GM12878 (cell line): ENCODE data around the gene ARHGEF1. TPM values are rescaled to one million over a fixed set of nuclear protein-coding genes. Genes with fewer than 3 reads are reported as not detected.

Experiments used
- BMI1 ChIP-seq: fragments of 450-650 bp; IDR thresholded peaks from 2 replicates; pipeline ENCODE4 v1.6.1; 2016; ENCODE audit warnings: mild to moderate bottlenecking, moderate library complexity, borderline replicate concordance
- CEBPB ChIP-seq, 2 experiments: fragments of 150-350 bp in 1 of 2; IDR thresholded peaks; 2 replicates each; pipeline ENCODE4 v1.6.1; 2012 to 2014; ENCODE audit warnings: low read depth in 2 of 2, low read length in 2 of 2, borderline replicate concordance in 1 of 2, inconsistent platforms in 1 of 2
- CHD2 ChIP-seq: IDR thresholded peaks from 2 replicates; pipeline ENCODE4 v1.6.1; 2011; ENCODE audit warnings: low read depth, low read length, improper control_type of control experiment, borderline replicate concordance
- CHD4 ChIP-seq: fragments of 200-600 bp; sonication (generic); IDR thresholded peaks from 2 replicates; pipeline ENCODE4 v1.6.1; 2016; ENCODE audit warnings: mild to moderate bottlenecking
- CREB1 ChIP-seq: IDR thresholded peaks from 2 replicates; pipeline ENCODE4 v1.6.1; 2012; ENCODE audit warnings: low read depth, mild to moderate bottlenecking, inconsistent platforms
- EP300 ChIP-seq, 2 experiments: fragments of 150-350 bp in 1 of 2; IDR thresholded peaks; 2 replicates each; pipeline ENCODE4 v1.6.1; 2011 to 2012; ENCODE audit warnings: low read depth in 2 of 2, low read length in 2 of 2, borderline replicate concordance in 1 of 2, improper control_type of control experiment in 1 of 2, inconsistent platforms in 1 of 2; ENCODE audit not compliant: control insufficient read depth in 1 of 2
- ESRRA ChIP-seq: IDR thresholded peaks from 2 replicates; pipeline ENCODE4 v1.6.1; 2012; ENCODE audit warnings: mild to moderate bottlenecking, low read length, improper control_type of control experiment
- EZH2 ChIP-seq: IDR thresholded peaks from 2 replicates; pipeline ENCODE4 v1.6.1; 2012; ENCODE audit warnings: low read depth, mild to moderate bottlenecking, control low read depth, inconsistent platforms, low read length, borderline replicate concordance; ENCODE audit not compliant: control insufficient read depth
- FOXK2 ChIP-seq: fragments of 450-650 bp; IDR thresholded peaks from 2 replicates; pipeline ENCODE4 v1.6.1; 2017; ENCODE audit warnings: mild to moderate bottlenecking, moderate library complexity
- GATAD2B ChIP-seq: fragments of 450-650 bp; conservative IDR thresholded peaks from 2 replicates; pipeline ENCODE4 v1.6.1; 2017; ENCODE audit warnings: low read depth, mild to moderate bottlenecking, moderate library complexity
- HDAC6 ChIP-seq: fragments of 200-600 bp; sonication (generic); IDR thresholded peaks from one replicate; pipeline ENCODE4 v1.8.0; 2017; ENCODE audit warnings: antibody characterized with exemption; ENCODE audit not compliant: unreplicated experiment
- HDGF ChIP-seq: fragments of 450-650 bp; IDR thresholded peaks from 2 replicates; pipeline ENCODE4 v1.6.1; 2016; ENCODE audit warnings: antibody characterized with exemption
- IRF4 ChIP-seq: IDR thresholded peaks from 2 replicates; pipeline ENCODE4 v1.6.1; 2011; ENCODE audit warnings: low read depth, low read length
- JUNB ChIP-seq: IDR thresholded peaks from 2 replicates; pipeline ENCODE4 v1.6.1; 2016; ENCODE audit warnings: antibody characterized with exemption, mild to moderate bottlenecking
- KDM1A ChIP-seq: fragments of 200-600 bp; sonication (generic); IDR thresholded peaks from 2 replicates; pipeline ENCODE4 v1.6.1; 2016; ENCODE audit warnings: borderline replicate concordance
- MEF2A ChIP-seq: IDR thresholded peaks from 2 replicates; pipeline ENCODE4 v1.6.1; 2011; ENCODE audit warnings: low read depth, mild to moderate bottlenecking, low read length, moderate library complexity; ENCODE audit not compliant: insufficient read depth
- MXI1 ChIP-seq: fragments of 150-350 bp; IDR thresholded peaks from 2 replicates; pipeline ENCODE4 v1.6.1; 2011; ENCODE audit warnings: low read depth, mild to moderate bottlenecking, inconsistent platforms, low read length, improper control_type of control experiment
- NRF1 ChIP-seq: conservative IDR thresholded peaks from 2 replicates; pipeline ENCODE4 v1.6.1; 2011; ENCODE audit warnings: mild to moderate bottlenecking, low read depth, low read length, improper control_type of control experiment
- PML ChIP-seq: IDR thresholded peaks from 2 replicates; pipeline ENCODE4 v1.6.1; 2012; ENCODE audit warnings: low read length, inconsistent platforms
- POLR2AphosphoS5 ChIP-seq: IDR thresholded peaks from 2 replicates; pipeline ENCODE4 v1.6.1; 2011; ENCODE audit warnings: mild to moderate bottlenecking, low read length, inconsistent platforms
- RFX5 ChIP-seq: IDR thresholded peaks from 2 replicates; pipeline ENCODE4 v1.6.1; 2011; ENCODE audit warnings: low read depth, low read length, improper control_type of control experiment
- TCF3 ChIP-seq: IDR thresholded peaks from 2 replicates; pipeline ENCODE4 v1.6.1; 2012; ENCODE audit warnings: low read depth, mild to moderate bottlenecking, low read length, borderline replicate concordance; ENCODE audit not compliant: insufficient read depth
- ZNF217 ChIP-seq: fragments of 450-650 bp; IDR thresholded peaks from 2 replicates; pipeline ENCODE4 v1.6.1; 2017; ENCODE audit warnings: antibody characterized with exemption, mild to moderate bottlenecking
- ZNF274 ChIP-seq: IDR thresholded peaks from one replicate; pipeline ENCODE4 v1.8.0; 2011; ENCODE audit not compliant: insufficient read length, insufficient read depth
- polyA plus RNA-seq, 11 experiments: library from polyadenylated mRNA; depleted of rRNA in 4 of 11; unstranded in 6 of 11; stranded (reverse) in 5 of 11; fragments of >200 nt; fragmentation: Nextera tagmentation in 4 of 11; fragmentation: Illumina TruSeq in 1 of 11; extraction: Ambion mirVana in 4 of 11; extraction: Trizol in 1 of 11; gene quantifications; 1 replicate in 1 of 11; 2 replicates in 10 of 11; pipeline versions ENCODE4 v1.2.1 to v1.2.3, GENCODE V29; 2011 to 2016; ENCODE audit warnings: inconsistent platforms in 2 of 11, missing spikeins in 2 of 11, low read depth in 1 of 11
- total RNA-seq, 4 experiments: library from RNA; depleted of rRNA in 3 of 4; stranded (reverse); fragments of >200 nt in 3 of 4; fragmentation: Illumina TruSeq in 1 of 4; extraction: Trizol in 1 of 4; gene quantifications; 2 replicates each; pipeline versions ENCODE4 v1.2.1 to v1.2.3, GENCODE V29; 2013 to 2021
- TF ChIP-seq, protein P1 (sequence below): fragments of 450-650 bp; conservative IDR thresholded peaks from 2 replicates; pipeline ENCODE4 v1.6.1; 2017; ENCODE audit warnings: mild to moderate bottlenecking, moderate library complexity
- TF ChIP-seq, protein P2 (sequence below), 3 experiments: IDR thresholded peaks in 2 of 3; conservative IDR thresholded peaks in 1 of 3; 2 replicates each; pipeline ENCODE4 v1.5.1; 2011; ENCODE audit warnings: low read depth in 3 of 3, low read length in 3 of 3, mild to moderate bottlenecking in 3 of 3, control low read depth in 2 of 3, moderate library complexity in 2 of 3, inconsistent platforms in 1 of 3, mixed read lengths in 1 of 3; ENCODE audit not compliant: control insufficient read depth in 2 of 3, insufficient read depth in 1 of 3; ENCODE audit errors: extremely low read depth in 1 of 3

ARHGEF1 gene
- total and polyA plus RNA-seq, 10 of the 15 experiments (the other 5 are each of a cell fraction or from before 2014, with no cell fraction given) = 1.2 to 207 (median 53.9) TPM

DNA sequence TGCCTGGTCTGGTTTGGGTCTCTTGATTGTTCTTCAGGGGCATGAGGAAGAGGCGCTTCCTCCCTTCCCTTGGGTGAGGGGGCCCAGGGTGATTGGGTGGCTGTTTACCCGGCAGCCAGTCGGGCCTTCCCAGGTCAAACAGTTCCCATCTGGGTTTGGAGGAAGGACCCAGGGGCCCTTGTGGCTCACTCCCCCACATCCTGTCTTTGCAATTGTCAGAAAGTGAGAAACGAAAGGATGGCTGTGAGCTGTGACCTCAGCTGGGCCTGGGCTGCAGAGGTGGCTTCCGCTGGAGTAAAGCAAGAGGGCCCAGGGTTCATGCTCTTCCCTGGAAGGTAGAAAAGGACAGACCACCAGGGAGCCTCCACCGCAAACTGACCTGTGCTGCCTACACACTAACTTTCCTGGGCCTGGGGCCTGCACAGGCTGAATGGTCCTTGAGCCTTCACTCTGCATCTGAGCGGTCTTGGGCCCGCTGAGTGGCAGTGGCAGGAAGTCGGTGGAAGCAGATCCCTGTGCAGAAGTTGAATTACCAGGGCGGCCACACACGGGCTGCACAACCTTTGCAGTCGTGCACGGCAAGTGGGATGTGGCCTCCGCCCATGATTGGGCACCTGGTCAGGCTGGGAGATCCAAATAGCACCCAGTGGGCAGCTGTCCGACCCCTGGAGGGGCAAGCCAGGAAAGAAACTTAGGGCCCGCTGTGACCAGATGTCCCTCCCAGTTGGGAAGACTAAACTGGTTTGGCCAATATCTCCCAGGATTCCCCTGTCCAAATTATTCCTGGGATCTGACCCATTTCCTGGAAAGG is 11.2 kb upstream of the ARHGEF1 start (continued):
- TF ChIP-seq, protein P1, sequence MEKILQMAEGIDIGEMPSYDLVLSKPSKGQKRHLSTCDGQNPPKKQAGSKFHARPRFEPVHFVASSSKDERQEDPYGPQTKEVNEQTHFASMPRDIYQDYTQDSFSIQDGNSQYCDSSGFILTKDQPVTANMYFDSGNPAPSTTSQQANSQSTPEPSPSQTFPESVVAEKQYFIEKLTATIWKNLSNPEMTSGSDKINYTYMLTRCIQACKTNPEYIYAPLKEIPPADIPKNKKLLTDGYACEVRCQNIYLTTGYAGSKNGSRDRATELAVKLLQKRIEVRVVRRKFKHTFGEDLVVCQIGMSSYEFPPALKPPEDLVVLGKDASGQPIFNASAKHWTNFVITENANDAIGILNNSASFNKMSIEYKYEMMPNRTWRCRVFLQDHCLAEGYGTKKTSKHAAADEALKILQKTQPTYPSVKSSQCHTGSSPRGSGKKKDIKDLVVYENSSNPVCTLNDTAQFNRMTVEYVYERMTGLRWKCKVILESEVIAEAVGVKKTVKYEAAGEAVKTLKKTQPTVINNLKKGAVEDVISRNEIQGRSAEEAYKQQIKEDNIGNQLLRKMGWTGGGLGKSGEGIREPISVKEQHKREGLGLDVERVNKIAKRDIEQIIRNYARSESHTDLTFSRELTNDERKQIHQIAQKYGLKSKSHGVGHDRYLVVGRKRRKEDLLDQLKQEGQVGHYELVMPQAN = no peak
- TF ChIP-seq BMI1 = no peak
- peak; percentile 80 for TF ChIP-seq EP300 (IDR thresholded peaks at IDR 0.05; ENCODE audit: borderline replicate concordance in 1 of 2, control insufficient read depth in 1 of 2, low read depth in 2 of 2, low read length in 2 of 2)
- TF ChIP-seq HDGF = peak; percentile 81
- TF ChIP-seq CHD2 = peak; percentile 75
- peak; percentile 82; the same call in 1 of the 2 replicates for TF ChIP-seq POLR2AphosphoS5
- TF ChIP-seq IRF4 = peak; percentile 38; the same call in 1 of the 2 replicates
- no peak for TF ChIP-seq ZNF217
- TF ChIP-seq TCF3 = peak; percentile 71; the same call in 1 of the 2 replicates
- TF ChIP-seq PML = no peak; the same call in 1 of the 2 replicates
- TF ChIP-seq CHD4 = no peak
- no peak for TF ChIP-seq MEF2A
- TF ChIP-seq ESRRA = no peak
- TF ChIP-seq NRF1 = no peak
- no peak for TF ChIP-seq HDAC6
- no peak for TF ChIP-seq ZNF274
- TF ChIP-seq CEBPB (IDR thresholded peaks at IDR 0.05; ENCODE audit: borderline replicate concordance in 1 of 2, low read depth in 2 of 2, low read length in 2 of 2) = no peak
- TF ChIP-seq MXI1 = peak; percentile 38; the same call in 1 of the 2 replicates
- TF ChIP-seq RFX5 = no peak
- TF ChIP-seq JUNB = no peak
- TF ChIP-seq GATAD2B = 0 out of 2 replicates have a peak, but pooled peaks have one; percentile 88
- no peak for TF ChIP-seq KDM1A
- no peak for TF ChIP-seq EZH2
- no peak for TF ChIP-seq FOXK2
- 0 out of 2 replicates have a peak, but pooled peaks have one; percentile 59 for TF ChIP-seq CREB1
- TF ChIP-seq, protein P2, sequence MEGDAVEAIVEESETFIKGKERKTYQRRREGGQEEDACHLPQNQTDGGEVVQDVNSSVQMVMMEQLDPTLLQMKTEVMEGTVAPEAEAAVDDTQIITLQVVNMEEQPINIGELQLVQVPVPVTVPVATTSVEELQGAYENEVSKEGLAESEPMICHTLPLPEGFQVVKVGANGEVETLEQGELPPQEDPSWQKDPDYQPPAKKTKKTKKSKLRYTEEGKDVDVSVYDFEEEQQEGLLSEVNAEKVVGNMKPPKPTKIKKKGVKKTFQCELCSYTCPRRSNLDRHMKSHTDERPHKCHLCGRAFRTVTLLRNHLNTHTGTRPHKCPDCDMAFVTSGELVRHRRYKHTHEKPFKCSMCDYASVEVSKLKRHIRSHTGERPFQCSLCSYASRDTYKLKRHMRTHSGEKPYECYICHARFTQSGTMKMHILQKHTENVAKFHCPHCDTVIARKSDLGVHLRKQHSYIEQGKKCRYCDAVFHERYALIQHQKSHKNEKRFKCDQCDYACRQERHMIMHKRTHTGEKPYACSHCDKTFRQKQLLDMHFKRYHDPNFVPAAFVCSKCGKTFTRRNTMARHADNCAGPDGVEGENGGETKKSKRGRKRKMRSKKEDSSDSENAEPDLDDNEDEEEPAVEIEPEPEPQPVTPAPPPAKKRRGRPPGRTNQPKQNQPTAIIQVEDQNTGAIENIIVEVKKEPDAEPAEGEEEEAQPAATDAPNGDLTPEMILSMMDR (IDR thresholded peaks at IDR 0.05 in 2 of 3, conservative IDR thresholded peaks at IDR 0.05 in 1 of 3; ENCODE audit: control insufficient read depth in 2 of 3, extremely low read depth in 1 of 3, insufficient read depth in 1 of 3, low read depth in 3 of 3, low read length in 3 of 3) = no peak
